H1 (cell line): ENCODE results near the gene CCDC81. TPM values are rescaled to one million over a fixed set of nuclear protein-coding genes. Genes with fewer than 3 reads are reported as not detected.

Source experiments
- CTCF ChIA-PET: fragments of 300-600 bp; sonication (Branson Sonifier 250); formaldehyde crosslinking; loops from one replicate; lab custom pipeline; 2021; ENCODE audit not compliant: partially characterized antibody; lab: Charles Lee
- POLR2A ChIA-PET: fragments of 300-600 bp; sonication (Branson Sonifier 250); formaldehyde crosslinking; loops from one replicate; lab custom pipeline; 2021; ENCODE audit warnings: inconsistent platforms; ENCODE audit not compliant: partially characterized antibody; lab: Charles Lee
- DNase-seq, 2 experiments: peaks; one replicate each; pipeline versions ENCODE4 v3.0.0 to v3.0.0-alpha.2; 2010 to 2022; ENCODE audit warnings: low spot score in 2 of 2, low read depth in 1 of 2, mixed read lengths in 1 of 2
- FAIRE-seq: peaks from 2 replicates; lab custom pipeline; 2011; peaks lifted over from hg19 to GRCh38; lab: Jason Lieb, UNC
- H2AFZ ChIP-seq: 2 replicates; pipeline ENCODE4 v1.8.1; 2012; ENCODE audit warnings: low read length, inconsistent platforms
- H2AK5ac ChIP-seq: 2 replicates; pipeline ENCODE4 v1.6.1; 2013; ENCODE audit warnings: low read depth, low read length
- H2BK120ac ChIP-seq: replicated peaks from 2 replicates; pipeline ENCODE3; 2013; ENCODE audit warnings: low read depth, low read length, inconsistent platforms
- H2BK12ac ChIP-seq: 2 replicates; pipeline ENCODE4 v1.6.1; 2013; ENCODE audit warnings: low read depth, low read length
- H2BK15ac ChIP-seq: 2 replicates; pipeline ENCODE4 v1.6.1; 2013; ENCODE audit warnings: low read length
- H2BK20ac ChIP-seq: 2 replicates; pipeline ENCODE4 v1.6.1; 2013; ENCODE audit warnings: low read length
- H2BK5ac ChIP-seq: 2 replicates; pipeline ENCODE4 v1.6.1; 2013; ENCODE audit warnings: low read depth, low read length
- H3K14ac ChIP-seq: 2 replicates; pipeline ENCODE4 v1.6.1; 2013; ENCODE audit warnings: inconsistent platforms; ENCODE audit not compliant: insufficient read length
- H3K18ac ChIP-seq: 2 replicates; pipeline ENCODE4 v1.6.1; 2013; ENCODE audit warnings: low read length; ENCODE audit errors: extremely low read depth
- H3K23ac ChIP-seq: 2 replicates; pipeline ENCODE4 v1.6.1; 2013; ENCODE audit warnings: inconsistent platforms; ENCODE audit not compliant: insufficient read length
- H3K23me2 ChIP-seq: 2 replicates; pipeline ENCODE4 v1.6.1; 2013; ENCODE audit warnings: low read depth, low read length
- H3K27ac ChIP-seq: 2 replicates; pipeline ENCODE4 v1.6.1; 2011; ENCODE audit warnings: low read depth, low read length, inconsistent platforms
- H3K27me3 ChIP-seq, 4 experiments: replicated peaks in 1 of 4; 1 replicate in 1 of 4; 2 replicates in 3 of 4; pipeline versions ENCODE4 v1.6.1 to v1.8.1; 2011 to 2013; ENCODE audit warnings: low read length in 3 of 4, mild to moderate bottlenecking in 3 of 4, inconsistent platforms in 2 of 4, mixed read lengths in 2 of 4, moderate library complexity in 1 of 4; ENCODE audit not compliant: control insufficient read depth in 3 of 4, insufficient read depth in 3 of 4; ENCODE audit errors: extremely low read depth in 1 of 4
- H3K36me3 ChIP-seq, 4 experiments: 2 replicates each; pipeline versions ENCODE4 v1.6.1 to v1.8.1; 2011 to 2013; ENCODE audit warnings: mild to moderate bottlenecking in 4 of 4, low read length in 3 of 4, moderate library complexity in 2 of 4, control low read depth in 1 of 4, inconsistent platforms in 1 of 4; ENCODE audit not compliant: insufficient read depth in 4 of 4, control insufficient read depth in 2 of 4
- H3K4ac ChIP-seq: replicated peaks from 2 replicates; pipeline ENCODE3; 2013; ENCODE audit warnings: low read length, low read depth, mixed read lengths, inconsistent platforms; ENCODE audit not compliant: insufficient read length
- H3K4me1 ChIP-seq, 4 experiments: replicated peaks in 1 of 4; 1 replicate in 1 of 4; 2 replicates in 3 of 4; pipeline versions ENCODE4 v1.6.1 to v1.8.1; 2011 to 2013; ENCODE audit warnings: low read length in 3 of 4, inconsistent platforms in 2 of 4, mixed read lengths in 1 of 4; ENCODE audit not compliant: insufficient read depth in 4 of 4, control insufficient read depth in 3 of 4
- H3K4me2 ChIP-seq, 2 experiments: 2 replicates each; pipeline versions ENCODE4 v1.6.1 to v1.8.1; 2011 to 2013; ENCODE audit warnings: low read depth in 2 of 2, low read length in 2 of 2, control low read depth in 1 of 2, inconsistent platforms in 1 of 2, mild to moderate bottlenecking in 1 of 2; ENCODE audit not compliant: insufficient read depth in 1 of 2
- H3K4me3 ChIP-seq, 4 experiments: fragments of 200-600, 300-600 bp in 1 of 4; sonication (generic), shearing (Covaris generic), sonication (Bioruptor Twin) in 1 of 4; 2 replicates each; pipeline versions ENCODE4 v1.5.1 to v1.8.1; 2011 to 2016; ENCODE audit warnings: low read length in 4 of 4, low read depth in 3 of 4, control low read depth in 2 of 4, inconsistent platforms in 2 of 4, mild to moderate bottlenecking in 2 of 4, mixed read lengths in 1 of 4, moderate library complexity in 1 of 4; ENCODE audit not compliant: insufficient read depth in 2 of 4; ENCODE audit errors: extremely low read depth in 1 of 4
- H3K56ac ChIP-seq: replicated peaks from 2 replicates; pipeline ENCODE3; 2013; ENCODE audit warnings: low read depth, mild to moderate bottlenecking, mixed read lengths, low read length, inconsistent platforms; ENCODE audit not compliant: insufficient read length
- H3K79me1 ChIP-seq: 2 replicates; pipeline ENCODE4 v1.6.1; 2013; ENCODE audit warnings: low read depth, low read length, control low read depth
- H3K79me2 ChIP-seq, 2 experiments: 2 replicates each; pipeline versions ENCODE4 v1.6.1 to v1.8.1; 2012 to 2013; ENCODE audit warnings: low read length in 2 of 2, mild to moderate bottlenecking in 2 of 2, inconsistent platforms in 1 of 2; ENCODE audit not compliant: insufficient read depth in 2 of 2, control insufficient read depth in 1 of 2
- H3K9ac ChIP-seq, 4 experiments: replicated peaks in 1 of 4; 1 replicate in 1 of 4; 2 replicates in 3 of 4; pipeline versions ENCODE4 v1.6.1 to v1.8.1; 2011 to 2013; ENCODE audit warnings: low read depth in 3 of 4, low read length in 3 of 4, control low read depth in 2 of 4, mild to moderate bottlenecking in 2 of 4, moderate library complexity in 2 of 4, inconsistent platforms in 1 of 4; ENCODE audit errors: extremely low read depth in 1 of 4
- H3K9me3 ChIP-seq, 2 experiments: 2 replicates each; pipeline versions ENCODE4 v1.6.1 to v1.8.1; 2012 to 2013; ENCODE audit warnings: mild to moderate bottlenecking in 2 of 2, moderate library complexity in 2 of 2, control low read depth in 1 of 2, inconsistent platforms in 1 of 2, low read depth in 1 of 2, low read length in 1 of 2, mixed read lengths in 1 of 2; ENCODE audit not compliant: insufficient read depth in 2 of 2
- H4K20me1 ChIP-seq, 2 experiments: replicated peaks in 1 of 2; 2 replicates each; pipeline versions ENCODE3 to v1.8.1; 2011 to 2013; ENCODE audit warnings: inconsistent platforms in 2 of 2, low read length in 2 of 2, mild to moderate bottlenecking in 1 of 2; ENCODE audit not compliant: insufficient read depth in 2 of 2, control insufficient read depth in 1 of 2
- H4K5ac ChIP-seq: 2 replicates; pipeline ENCODE4 v1.6.1; 2013; ENCODE audit warnings: low read length, low read depth, mixed read lengths, inconsistent platforms; ENCODE audit not compliant: insufficient read length
- H4K8ac ChIP-seq: 2 replicates; pipeline ENCODE4 v1.8.0; 2013; ENCODE audit warnings: mild to moderate bottlenecking, moderate library complexity, low read length, inconsistent platforms; ENCODE audit not compliant: insufficient read depth; ENCODE audit errors: extremely low read depth
- H4K91ac ChIP-seq: replicated peaks from 2 replicates; pipeline ENCODE3; 2013; ENCODE audit warnings: low read length, mixed read lengths, inconsistent platforms; ENCODE audit not compliant: insufficient read length
- CBX8 ChIP-seq: fragments of 300-800, 300-1000 bp; sonication (generic); IDR thresholded peaks from 2 replicates; pipeline ENCODE4 v1.7.1; 2016; ENCODE audit warnings: low read depth, low read length, borderline replicate concordance
- CTCF ChIP-seq, 3 experiments: IDR thresholded peaks; 1 replicate in 2 of 3; 2 replicates in 1 of 3; pipeline versions ENCODE4 v1.5.1 to v1.6.1; 2011; ENCODE audit warnings: low read length in 3 of 3, mild to moderate bottlenecking in 3 of 3, inconsistent platforms in 2 of 3, low read depth in 1 of 3, moderate library complexity in 1 of 3; ENCODE audit not compliant: insufficient read depth in 1 of 3; ENCODE audit errors: control extremely low read depth in 1 of 3
- EGR1 ChIP-seq: IDR thresholded peaks from 2 replicates; pipeline ENCODE4 v1.6.1; 2011; ENCODE audit warnings: low read depth, low read length, borderline replicate concordance
- JUND ChIP-seq: IDR thresholded peaks from 2 replicates; pipeline ENCODE4 v1.6.1; 2011; ENCODE audit warnings: mild to moderate bottlenecking, improper control_type of control experiment, low read length
- KDM1A ChIP-seq: fragments of 200-600, 300-600 bp; sonication (generic); IDR thresholded peaks from 2 replicates; pipeline ENCODE4 v1.7.1; 2016; ENCODE audit warnings: mild to moderate bottlenecking, low read length, borderline replicate concordance
- RAD21 ChIP-seq, 2 experiments: IDR thresholded peaks in 1 of 2; conservative IDR thresholded peaks in 1 of 2; 2 replicates each; pipeline ENCODE4 v1.6.1; 2011; ENCODE audit warnings: low read depth in 2 of 2, low read length in 2 of 2, improper control_type of control experiment in 1 of 2, inconsistent platforms in 1 of 2, mild to moderate bottlenecking in 1 of 2, moderate library complexity in 1 of 2
- RBBP5 ChIP-seq: IDR thresholded peaks from 2 replicates; pipeline ENCODE4 v1.7.1; 2012; ENCODE audit warnings: low read depth, mild to moderate bottlenecking, inconsistent platforms, low read length, moderate library complexity, borderline replicate concordance
- RXRA ChIP-seq: IDR thresholded peaks from 2 replicates; pipeline ENCODE4 v1.6.1; 2011; ENCODE audit warnings: low read depth, mild to moderate bottlenecking, low read length, moderate library complexity; ENCODE audit not compliant: insufficient read depth
- SIRT6 ChIP-seq: IDR thresholded peaks from one replicate; pipeline ENCODE4 v1.7.1; 2012; ENCODE audit warnings: low read length, inconsistent platforms
- SP1 ChIP-seq: IDR thresholded peaks from 2 replicates; pipeline ENCODE4 v1.6.1; 2011; ENCODE audit warnings: low read depth, low read length
- TAF1 ChIP-seq: IDR thresholded peaks from 2 replicates; pipeline ENCODE4 v1.6.1; 2011; ENCODE audit warnings: mild to moderate bottlenecking, low read depth, low read length
- YY1 ChIP-seq: IDR thresholded peaks from 2 replicates; pipeline ENCODE4 v1.6.1; 2011; ENCODE audit warnings: low read depth, mild to moderate bottlenecking, low read length
- WGBS, 2 experiments: shearing (Covaris generic) in 1 of 2; methylation state at CpG; one replicate each; pipeline versions ENCODE4 v1.1.6 to v1.1.7; 2013 to 2015; ENCODE audit warnings: low lambda C conversion rate in 2 of 2, mixed read lengths in 2 of 2, inconsistent platforms in 1 of 2, low coverage in 1 of 2, missing lambda C conversion rate in 1 of 2; ENCODE audit not compliant: insufficient replicate concordance in 2 of 2, insufficient coverage in 1 of 2, insufficient read length in 1 of 2; ENCODE audit errors: extremely low coverage in 1 of 2, missing lambda C conversion rate in 1 of 2; 5-methylcytosine and 5-hydroxymethylcytosine counted together
- polyA plus RNA-seq, 7 experiments: library from polyadenylated mRNA; depleted of rRNA in 3 of 7; stranded (reverse) in 5 of 7; unstranded in 2 of 7; fragments of >200 nt in 5 of 7; fragments of 200-250 nt in 2 of 7; gene quantifications; 1 replicate in 5 of 7; 2 replicates in 1 of 7; 4 replicates in 1 of 7; pipeline versions ENCODE4 v1.2.1 to v1.2.3, GENCODE V29; 2011 to 2013; ENCODE audit warnings: missing spikeins in 2 of 7, mixed read lengths in 2 of 7
- total RNA-seq: library from RNA; stranded (reverse); fragmentation: NEBNext Ultra II Directional; extraction: Animal tissue kit (Norgen Biotek cat#: 25700); gene quantifications from 2 replicates; pipeline ENCODE4 v1.2.1, GENCODE V29; 2021

The CCDC81 gene
- total and polyA plus RNA-seq, 2 of the 8 experiments (the other 6 are each of a cell fraction or from before 2014, with no cell fraction given), result 0.30 to 0.58 TPM

GRCh38 chr11:86418917-86419316, 44.2 kb downstream of the CCDC81 start:
- Histone ChIP-seq H3K27me3 (no peaks in the 10 kb centered on the region), H3K36me3 (no peaks in the 10 kb centered on the region), H2BK15ac (no peak overlapping the region), H3K4me2 (no peak overlapping the region), H4K8ac (no peak overlapping the region), H3K4ac (no peak overlapping the region), H3K27ac (no peak overlapping the region), H3K56ac (no peak overlapping the region), H3K18ac (no peak overlapping the region), H3K23ac (no peak overlapping the region), H3K79me1 (no peaks in the 10 kb centered on the region), H3K23me2 (no peaks in the 10 kb centered on the region), H3K9me3 (no peaks in the 10 kb centered on the region), H2BK120ac (no peak overlapping the region), H4K5ac (no peak overlapping the region), H2AFZ (no peak overlapping the region), H2AK5ac (no peak overlapping the region), H4K20me1 (no peaks in the 10 kb centered on the region), H3K4me1 (no peaks in the 10 kb centered on the region), H3K9ac (no peak overlapping the region), H3K79me2 (no peaks in the 10 kb centered on the region), H3K14ac (no peak overlapping the region), H2BK20ac (no peak overlapping the region), H2BK5ac (no peak overlapping the region), H2BK12ac (no peak overlapping the region), H3K4me3 (no peak overlapping the region), H4K91ac (no peak overlapping the region)
- DNase-seq (no peak), FAIRE-seq (peak; percentile 65)
- ChIA-PET CTCF (interaction anchor here (0.6 to 1.8 kb wide), 16 partner anchors 10 to 520 kb away, joined by 3 to 18 read pairs (median 3); no protein-coding TSS in a partner anchor), POLR2A (no interaction called here)
- 68% methylated on average over 2 of the region's 2 CpGs; no CpG with 5 or more reads in 1 of the 2 experiments for WGBS, 2 experiments
- TF ChIP-seq SP1, result no peak
- TF ChIP-seq RBBP5, result no peak
- TF ChIP-seq KDM1A, result no peak
- no peak for TF ChIP-seq EGR1
- no peak for TF ChIP-seq JUND
- TF ChIP-seq YY1, result no peak
- no peak for TF ChIP-seq TAF1
- TF ChIP-seq RAD21 (IDR thresholded peaks at IDR 0.05 in 1 of 2, conservative IDR thresholded peaks at IDR 0.05 in 1 of 2; ENCODE audit: low read depth in 2 of 2, low read length in 2 of 2), result peak; percentile 63 to 67
- no peak for TF ChIP-seq RXRA
- TF ChIP-seq CTCF (IDR thresholded peaks at IDR 0.05; ENCODE audit: control extremely low read depth in 1 of 3, insufficient read depth in 1 of 3, low read depth in 1 of 3, low read length in 3 of 3), result peak in 2 of 3 experiments; percentile 43 to 44; a peak in 3 of 4 replicates
- TF ChIP-seq SIRT6, result no peak
- no peak for TF ChIP-seq CBX8
